ENCODE measurements around the gene CCL7. TPM values are rescaled to one million over a fixed set of nuclear protein-coding genes. Genes with fewer than 3 reads are reported as not detected.

CCL7 gene
- total RNA-seq, 2 experiments from 2014 or later, result not detected

DNA sequence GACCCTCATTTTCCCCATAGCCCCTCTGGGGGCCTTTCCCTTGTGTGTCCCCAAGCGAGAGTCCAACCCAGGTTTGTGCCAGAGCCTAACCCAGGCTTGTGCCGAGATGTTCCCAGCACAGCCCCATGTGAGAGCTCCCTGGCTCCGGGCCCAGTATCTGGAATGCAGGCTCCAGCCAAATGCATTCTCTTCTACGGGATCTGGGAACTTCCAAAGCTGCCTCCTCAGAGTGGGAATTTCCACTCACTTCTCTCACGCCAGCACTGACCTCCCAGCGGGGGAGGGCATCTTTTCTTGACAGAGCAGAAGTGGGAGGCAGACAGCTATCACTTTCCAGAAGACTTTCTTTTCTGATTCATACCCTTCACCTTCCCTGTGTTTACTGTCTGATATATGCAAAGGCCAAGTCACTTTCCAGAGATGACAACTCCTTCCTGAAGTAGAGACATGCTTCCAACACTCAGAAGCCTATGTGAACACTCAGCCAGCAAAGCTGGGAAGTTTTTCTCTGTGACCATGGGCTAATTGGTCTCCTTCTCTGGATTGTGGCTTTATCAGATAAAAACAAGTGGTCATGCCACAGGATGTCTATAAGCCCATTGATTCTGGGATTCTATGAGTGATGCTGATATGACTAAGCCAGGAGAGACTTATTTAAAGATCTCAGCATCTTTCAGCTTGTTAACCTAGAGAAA lies 17.4 kb upstream of the CCL7 start:
- no peaks in the 10 kb centered on the region for H3K4me1 Mint-ChIP-seq
- no peak overlapping the region for H3K27ac Mint-ChIP-seq
- no peaks in the 10 kb centered on the region for H3K9me3 Mint-ChIP-seq
- H3K27me3 Mint-ChIP-seq, result peaks cover 21% of the 10 kb centered on the region
- DNase-seq (no peak), ATAC-seq (ENCODE audit: low read depth) (no peak)
- H3K4me3 Mint-ChIP-seq, result no peak overlapping the region
- H3K36me3 Mint-ChIP-seq, result no peaks in the 10 kb centered on the region
- POLR2A ChIA-PET, result no interaction called here

DNA sequence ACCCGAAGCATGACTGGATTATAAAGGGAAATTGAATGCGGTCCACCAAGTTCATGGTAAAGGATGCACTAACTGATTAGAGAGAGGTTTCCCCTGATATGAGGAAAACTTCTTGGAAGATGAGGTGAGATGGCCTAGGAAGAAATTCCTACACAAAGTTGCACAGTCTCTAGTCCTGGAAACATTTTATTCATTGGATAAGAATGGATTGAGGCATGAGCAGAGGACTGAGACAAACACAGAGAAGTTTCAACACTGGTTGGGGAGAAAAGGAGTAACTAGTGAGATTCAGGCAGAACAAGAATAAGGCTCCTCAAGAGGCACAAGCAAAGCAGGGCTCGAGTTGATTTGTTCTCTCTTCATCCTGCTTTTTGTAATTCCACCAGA lies 16.9 kb upstream of the CCL7 start:
- H3K36me3 Mint-ChIP-seq, result no peaks in the 10 kb centered on the region
- ATAC-seq (ENCODE audit: low read depth) (no peak), DNase-seq (no peak)
- POLR2A ChIA-PET, result no interaction called here
- H3K4me3 Mint-ChIP-seq, result no peak overlapping the region
- no peaks in the 10 kb centered on the region for H3K9me3 Mint-ChIP-seq
- H3K27ac Mint-ChIP-seq, result no peak overlapping the region
- H3K4me1 Mint-ChIP-seq, result no peaks in the 10 kb centered on the region
- H3K27me3 Mint-ChIP-seq, result peaks cover 21% of the 10 kb centered on the region

DNA sequence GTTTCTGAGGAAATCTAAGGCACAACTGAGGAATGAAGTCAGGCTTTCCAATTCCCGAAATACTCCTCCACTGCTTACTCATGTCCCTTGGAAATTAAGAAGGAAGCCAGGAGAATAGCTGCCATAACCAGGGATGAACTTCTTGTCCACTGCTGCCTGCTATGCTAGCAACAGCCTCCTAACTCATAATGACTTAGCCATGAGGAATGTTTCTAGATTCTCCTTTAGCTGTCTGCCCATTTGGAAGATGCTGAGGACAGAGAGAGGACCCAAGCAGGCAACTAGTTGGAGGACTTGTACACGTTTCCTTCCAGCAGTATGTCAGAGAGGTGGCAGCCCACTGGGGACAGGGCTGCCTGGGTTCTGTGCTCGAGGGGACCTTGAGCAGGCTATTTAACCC lies 15.9 kb upstream of the CCL7 start:
- no peak overlapping the region for H3K27ac Mint-ChIP-seq

DNA sequence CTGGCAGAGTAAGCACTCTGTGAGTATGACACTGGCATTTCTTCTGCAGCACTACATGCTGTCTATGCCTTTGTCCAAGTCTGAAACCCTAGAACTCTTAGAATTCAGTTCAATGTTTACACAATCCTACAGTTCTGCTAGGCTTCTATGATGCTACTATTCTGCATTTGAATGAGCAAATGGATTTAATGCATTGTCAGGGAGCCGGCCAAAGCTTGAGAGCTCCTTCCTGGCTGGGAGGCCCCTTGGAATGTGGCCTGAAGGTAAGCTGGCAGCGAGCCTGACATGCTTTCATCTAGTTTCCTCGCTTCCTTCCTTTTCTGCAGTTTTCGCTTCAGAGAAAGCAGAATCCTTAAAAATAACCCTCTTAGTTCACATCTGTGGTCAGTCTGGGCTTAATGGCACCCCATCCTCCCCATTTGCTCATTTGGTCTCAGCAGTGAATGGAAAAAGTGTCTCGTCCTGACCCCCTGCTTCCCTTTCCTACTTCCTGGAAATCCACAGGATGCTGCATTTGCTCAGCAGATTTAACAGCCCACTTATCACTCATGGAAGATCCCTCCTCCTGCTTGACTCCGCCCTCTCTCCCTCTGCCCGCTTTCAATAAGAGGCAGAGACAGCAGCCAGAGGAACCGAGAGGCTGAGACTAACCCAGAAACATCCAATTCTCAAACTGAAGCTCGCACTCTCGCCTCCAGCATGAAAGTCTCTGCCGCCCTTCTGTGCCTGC lies 15.2 kb upstream of the CCL7 start, which contains the start of gene CCL2:
Gene CCL2 (plus strand): TSS at position 635 of the 730 bp plus-strand sequence. CDS start 65 bp downstream, at position 700.
- Mint-ChIP-seq H3K4me1 (peaks cover 2% of the 10 kb centered on the region), H3K27me3 (peaks cover 18% of the 10 kb centered on the region), H3K27ac (no peak within 1 kb of the TSS), H3K36me3 (no peaks in the 10 kb centered on the region), H3K4me3 (no peak within 1 kb of the TSS), H3K9me3 (no peaks in the 10 kb centered on the region)
- DNase-seq (no peak), ATAC-seq (ENCODE audit: low read depth) (no peak)
- POLR2A ChIA-PET, result no interaction called here

More for the DNA sequence above, 15.9 kb upstream of the CCL7 start:
- POLR2A ChIA-PET, result no interaction called here
- Mint-ChIP-seq H3K9me3 (no peaks in the 10 kb centered on the region), H3K27me3 (peaks cover 20% of the 10 kb centered on the region), H3K4me1 (no peaks in the 10 kb centered on the region), H3K4me3 (no peak overlapping the region), H3K36me3 (no peaks in the 10 kb centered on the region)
- no peak for ATAC-seq (ENCODE audit: low read depth)
- no peak for DNase-seq

DNA sequence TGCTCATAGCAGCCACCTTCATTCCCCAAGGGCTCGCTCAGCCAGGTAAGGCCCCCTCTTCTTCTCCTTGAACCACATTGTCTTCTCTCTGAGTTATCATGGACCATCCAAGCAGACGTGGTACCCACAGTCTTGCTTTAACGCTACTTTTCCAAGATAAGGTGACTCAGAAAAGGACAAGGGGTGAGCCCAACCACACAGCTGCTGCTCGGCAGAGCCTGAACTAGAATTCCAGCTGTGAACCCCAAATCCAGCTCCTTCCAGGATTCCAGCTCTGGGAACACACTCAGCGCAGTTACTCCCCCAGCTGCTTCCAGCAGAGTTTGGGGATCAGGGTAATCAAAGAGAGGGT lies 14.7 kb upstream of the CCL7 start:
- Mint-ChIP-seq H3K27ac (no peak overlapping the region), H3K9me3 (no peaks in the 10 kb centered on the region), H3K27me3 (peaks cover 18% of the 10 kb centered on the region), H3K36me3 (no peaks in the 10 kb centered on the region), H3K4me3 (no peak overlapping the region), H3K4me1 (peaks cover 2% of the 10 kb centered on the region)
- no peak for DNase-seq
- POLR2A ChIA-PET, result no interaction called here
- no peak for ATAC-seq (ENCODE audit: low read depth)

DNA sequence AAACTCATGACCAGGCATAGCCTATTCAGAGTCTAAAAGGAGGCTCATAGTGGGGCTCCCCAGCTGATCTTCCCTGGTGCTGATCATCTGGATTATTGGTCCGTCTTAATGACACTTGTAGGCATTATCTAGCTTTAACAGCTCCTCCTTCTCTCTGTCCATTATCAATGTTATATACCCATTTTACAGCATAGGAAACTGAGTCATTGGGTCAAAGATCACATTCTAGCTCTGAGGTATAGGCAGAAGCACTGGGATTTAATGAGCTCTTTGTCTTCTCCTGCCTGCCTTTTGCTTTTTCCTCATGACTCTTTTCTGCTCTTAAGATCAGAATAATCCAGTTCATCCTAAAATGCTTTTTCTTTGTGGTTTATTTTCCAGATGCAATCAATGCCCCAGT lies 14.2 kb upstream of the CCL7 start:
- POLR2A ChIA-PET, result no interaction called here
- H3K27me3 Mint-ChIP-seq, result peaks cover 18% of the 10 kb centered on the region

DNA sequence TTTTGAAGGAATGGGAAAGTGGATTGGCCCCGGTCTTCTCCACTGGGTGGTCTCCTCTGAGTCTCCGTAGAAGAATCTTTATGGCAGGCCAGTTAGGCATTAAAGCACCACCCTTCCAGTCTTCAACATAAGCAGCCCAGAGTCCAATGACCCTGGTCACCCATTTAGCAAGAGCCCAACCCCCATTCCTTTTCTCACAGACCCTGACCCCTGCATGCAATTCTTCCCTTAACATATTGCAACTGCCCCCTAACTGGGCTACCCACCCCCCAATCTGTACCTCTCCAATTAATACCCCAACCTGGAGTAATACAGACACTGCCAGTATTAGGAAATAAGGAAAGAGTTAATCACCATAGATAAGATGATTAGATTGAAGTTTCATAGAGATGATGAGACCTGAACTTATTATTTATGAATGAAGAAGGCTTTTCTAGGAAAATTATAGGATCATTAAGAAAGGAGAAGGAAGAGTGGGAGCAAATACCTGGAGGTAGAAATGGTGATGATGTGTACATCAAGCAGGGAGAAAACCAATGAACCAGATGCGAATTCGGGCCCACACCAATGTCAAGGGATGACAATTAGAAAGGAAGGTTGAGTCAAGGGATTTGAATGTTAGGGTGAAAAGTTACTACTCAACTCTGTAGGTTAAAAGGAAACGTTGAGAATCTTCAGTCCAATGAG lies 12.6 kb upstream of the CCL7 start:
- ATAC-seq (ENCODE audit: low read depth), result no peak
- peaks cover 6% of the 10 kb centered on the region for H3K4me1 Mint-ChIP-seq
- no peak overlapping the region for H3K4me3 Mint-ChIP-seq
- POLR2A ChIA-PET, result no interaction called here
- H3K27ac Mint-ChIP-seq, result no peak overlapping the region
- no peak for DNase-seq
- no peaks in the 10 kb centered on the region for H3K36me3 Mint-ChIP-seq
- H3K9me3 Mint-ChIP-seq, result no peaks in the 10 kb centered on the region
- peaks cover 20% of the 10 kb centered on the region for H3K27me3 Mint-ChIP-seq

More for the DNA sequence above, 14.2 kb upstream of the CCL7 start:
- Mint-ChIP-seq H3K27ac (no peak overlapping the region), H3K4me1 (peaks cover 2% of the 10 kb centered on the region), H3K4me3 (no peak overlapping the region), H3K9me3 (no peaks in the 10 kb centered on the region), H3K36me3 (no peaks in the 10 kb centered on the region)
- no peak for DNase-seq
- ATAC-seq (ENCODE audit: low read depth), result no peak

DNA sequence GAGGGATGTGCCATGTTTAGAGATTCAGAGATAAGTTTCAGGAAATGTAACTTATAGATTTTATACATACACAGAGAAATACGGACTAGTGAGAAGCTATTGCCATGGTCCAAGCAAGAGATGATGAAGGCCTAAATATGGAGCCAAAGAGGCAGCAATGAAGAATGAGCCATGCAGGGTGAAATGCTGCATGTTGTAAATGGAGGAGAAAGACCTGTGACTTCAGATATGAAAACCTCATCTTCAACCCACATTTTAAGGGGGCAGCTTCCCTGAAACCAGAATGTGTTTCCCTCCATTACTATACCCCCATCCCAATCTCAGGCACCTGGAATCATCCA lies 12.1 kb upstream of the CCL7 start:
- Mint-ChIP-seq H3K36me3 (no peaks in the 10 kb centered on the region), H3K4me1 (peaks cover 6% of the 10 kb centered on the region), H3K27me3 (peaks cover 17% of the 10 kb centered on the region), H3K9me3 (no peaks in the 10 kb centered on the region), H3K4me3 (no peak overlapping the region), H3K27ac (no peak overlapping the region)
- no peak for DNase-seq
- no peak for ATAC-seq (ENCODE audit: low read depth)
- POLR2A ChIA-PET, result no interaction called here

DNA sequence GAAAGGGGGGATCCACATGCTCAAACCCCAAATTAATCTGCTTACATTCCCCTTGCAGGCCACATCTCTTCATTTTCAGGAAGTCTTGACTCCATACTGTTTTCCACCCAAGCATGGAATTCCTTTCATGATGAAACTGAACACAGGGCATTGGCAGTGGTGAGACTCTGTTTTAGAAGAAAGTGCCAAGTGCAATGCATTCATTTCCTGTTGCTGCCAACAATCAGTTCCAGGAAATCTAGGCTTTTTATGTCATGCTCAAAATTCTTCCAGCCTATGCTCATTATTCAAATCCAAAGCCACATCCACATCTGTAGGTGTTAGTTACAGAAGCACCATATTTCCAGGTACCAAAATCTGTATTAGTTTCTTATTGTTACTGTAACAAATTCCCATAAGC lies 10.9 kb upstream of the CCL7 start:
- Mint-ChIP-seq H3K4me3 (no peak overlapping the region), H3K27me3 (peaks cover 11% of the 10 kb centered on the region), H3K27ac (no peak overlapping the region), H3K9me3 (no peaks in the 10 kb centered on the region), H3K4me1 (peaks cover 6% of the 10 kb centered on the region), H3K36me3 (no peaks in the 10 kb centered on the region)
- DNase-seq (no peak), ATAC-seq (ENCODE audit: low read depth) (no peak)
- POLR2A ChIA-PET, result no interaction called here

DNA sequence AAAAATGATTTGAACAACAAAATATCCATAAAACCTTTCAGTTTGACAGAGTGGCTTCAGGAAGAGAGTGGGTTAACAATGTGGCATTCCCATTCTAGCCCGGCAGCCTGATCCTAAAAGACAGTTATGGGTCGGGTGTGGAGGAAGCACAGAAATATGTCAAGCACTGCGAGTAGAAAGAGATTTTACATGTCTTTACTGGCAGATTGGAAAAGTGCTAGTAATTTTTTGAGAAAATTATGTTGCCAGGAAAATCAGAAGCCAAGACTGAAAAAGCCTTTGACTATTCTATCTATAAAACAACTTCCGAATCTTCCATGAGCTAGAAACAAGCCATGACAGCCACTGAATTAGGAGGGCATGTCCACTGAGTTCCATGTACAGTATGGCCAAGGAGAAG lies 9.2 kb upstream of the CCL7 start:
- peaks cover 25% of the 10 kb centered on the region for H3K27me3 Mint-ChIP-seq
- DNase-seq, result no peak
- POLR2A ChIA-PET, result no interaction called here
- no peak overlapping the region for H3K4me3 Mint-ChIP-seq
- H3K4me1 Mint-ChIP-seq, result peaks cover 6% of the 10 kb centered on the region
- H3K36me3 Mint-ChIP-seq, result no peaks in the 10 kb centered on the region
- ATAC-seq (ENCODE audit: low read depth), result no peak
- H3K27ac Mint-ChIP-seq, result no peak overlapping the region
- no peaks in the 10 kb centered on the region for H3K9me3 Mint-ChIP-seq

DNA sequence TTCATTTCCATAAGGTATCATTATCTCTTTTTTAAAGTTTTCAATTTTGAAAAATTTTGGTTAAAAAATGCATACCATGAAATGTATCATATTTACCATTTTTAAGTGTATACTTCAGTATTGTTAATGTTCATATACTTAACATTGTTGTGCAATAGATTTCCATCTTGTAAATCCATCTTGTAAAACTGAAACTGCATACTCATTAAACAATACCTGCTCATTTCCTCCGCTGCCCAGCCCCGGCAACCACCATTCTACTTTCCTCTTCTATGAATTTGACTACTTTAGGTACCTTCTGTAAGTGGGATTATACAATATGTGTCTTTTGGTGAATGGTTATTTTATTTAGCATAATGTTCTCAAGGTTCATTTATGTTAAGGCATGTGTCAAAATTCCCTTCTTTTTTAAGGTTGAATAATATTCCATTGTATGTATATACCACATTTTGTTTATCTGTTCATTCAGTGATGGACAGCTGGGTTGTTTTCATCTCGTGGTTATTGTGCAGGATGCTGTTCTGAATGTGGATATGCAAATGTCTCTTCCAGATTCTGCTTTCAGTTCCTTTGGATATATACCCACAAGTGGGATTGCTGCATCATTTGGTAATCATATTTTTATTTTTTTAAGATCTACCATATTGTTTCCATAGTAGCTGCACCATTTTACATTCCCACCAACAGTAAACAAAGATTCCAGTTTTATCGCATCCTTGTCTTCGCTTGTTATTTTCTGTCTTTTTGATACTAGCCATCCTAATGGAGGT lies 8.3 kb upstream of the CCL7 start:
- POLR2A ChIA-PET, result no interaction called here

DNA sequence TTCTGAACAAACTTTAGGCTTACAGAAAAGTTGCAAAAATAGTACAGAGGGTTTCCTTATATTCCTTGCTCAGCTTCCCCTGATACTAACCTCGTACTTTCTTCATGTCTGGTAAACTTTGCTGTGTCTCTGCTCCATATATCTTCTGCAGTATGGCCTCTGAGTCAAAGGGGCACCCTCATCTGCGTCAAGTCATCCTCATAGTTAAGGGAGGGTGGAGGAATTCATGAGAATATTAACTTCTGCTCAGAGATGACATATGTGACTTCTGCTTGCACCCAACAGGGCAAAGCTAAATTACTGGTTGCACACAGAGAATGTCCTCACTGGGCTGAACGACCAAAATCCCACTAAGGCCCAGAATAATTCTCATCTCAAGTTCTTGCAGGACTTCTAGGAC lies 4.3 kb upstream of the CCL7 start:
- Mint-ChIP-seq H3K4me1 (peaks cover 4% of the 10 kb centered on the region), H3K27ac (no peak overlapping the region), H3K9me3 (no peaks in the 10 kb centered on the region), H3K4me3 (no peak overlapping the region), H3K27me3 (peaks cover 44% of the 10 kb centered on the region), H3K36me3 (no peaks in the 10 kb centered on the region)
- no peak for ATAC-seq (ENCODE audit: low read depth)
- no peak for DNase-seq
- POLR2A ChIA-PET, result no interaction called here

More for the DNA sequence above, 8.3 kb upstream of the CCL7 start:
- DNase-seq, result no peak
- Mint-ChIP-seq H3K4me3 (no peak overlapping the region), H3K4me1 (peaks cover 6% of the 10 kb centered on the region), H3K27ac (no peak overlapping the region), H3K27me3 (peaks cover 30% of the 10 kb centered on the region), H3K36me3 (no peaks in the 10 kb centered on the region), H3K9me3 (no peaks in the 10 kb centered on the region)
- ATAC-seq (ENCODE audit: low read depth), result no peak

DNA sequence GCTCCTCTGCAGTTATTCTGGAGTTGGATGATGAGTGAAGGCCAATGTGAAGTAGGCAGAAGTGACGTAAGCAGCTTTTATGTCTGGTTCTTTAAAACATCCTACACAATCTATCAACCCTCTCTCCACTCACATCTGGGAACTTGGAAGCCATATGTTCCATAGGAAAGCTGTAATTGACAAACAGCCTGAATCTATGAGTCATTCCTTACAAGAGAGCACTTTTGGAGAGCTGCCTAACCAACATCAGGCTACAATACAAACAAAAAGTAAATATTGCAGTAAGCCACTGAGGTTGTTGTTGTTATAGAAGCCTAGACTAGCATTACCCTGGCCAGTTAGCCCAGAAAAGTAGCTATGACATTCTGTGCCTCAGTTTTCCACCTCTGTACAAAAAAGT lies 5.9 kb downstream of the CCL7 start:
- Mint-ChIP-seq H3K36me3 (no peaks in the 10 kb centered on the region), H3K27me3 (peaks cover 26% of the 10 kb centered on the region), H3K4me3 (no peak overlapping the region), H3K9me3 (no peaks in the 10 kb centered on the region), H3K27ac (no peak overlapping the region), H3K4me1 (no peaks in the 10 kb centered on the region)
- no peak for ATAC-seq (ENCODE audit: low read depth)
- POLR2A ChIA-PET, result no interaction called here
- no peak for DNase-seq

Measured in activated naive CD8-positive, alpha-beta T cell treated with anti-CD3 and anti-CD28 coated beads, Interleukin-2, amount 10 ng/mL, durations not matched to agents 7 days and 5 days (primary cell).